Measurements from ENCODE around the gene RBM17.
"Not testable (repeated sequence)": the region's sequence is repeated elsewhere in the genome, so short reads cannot be mapped to it uniquely, and the experiment has no call there.

DNA sequence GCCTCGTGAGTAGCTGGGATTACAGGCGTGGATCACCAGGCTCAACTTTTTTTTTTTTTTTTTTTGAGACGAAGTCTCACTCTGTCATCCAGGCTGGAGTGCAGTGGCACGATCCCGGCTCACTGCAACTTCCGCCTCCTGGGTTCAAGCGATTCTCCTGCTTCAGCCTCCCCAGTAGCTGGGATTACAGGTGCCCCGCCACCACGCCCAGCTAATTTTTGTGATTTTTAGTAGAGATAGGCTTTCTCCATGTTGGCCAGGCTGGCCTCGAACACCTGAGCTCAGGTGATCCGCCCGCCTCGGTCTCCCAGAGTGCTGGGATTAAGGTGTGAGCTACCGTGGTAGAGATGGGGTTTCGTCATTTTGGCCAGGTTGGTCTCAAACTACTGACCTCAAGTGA, 77.1 kb downstream of the RBM17 start:
- TF ChIP-seq, protein P1, sequence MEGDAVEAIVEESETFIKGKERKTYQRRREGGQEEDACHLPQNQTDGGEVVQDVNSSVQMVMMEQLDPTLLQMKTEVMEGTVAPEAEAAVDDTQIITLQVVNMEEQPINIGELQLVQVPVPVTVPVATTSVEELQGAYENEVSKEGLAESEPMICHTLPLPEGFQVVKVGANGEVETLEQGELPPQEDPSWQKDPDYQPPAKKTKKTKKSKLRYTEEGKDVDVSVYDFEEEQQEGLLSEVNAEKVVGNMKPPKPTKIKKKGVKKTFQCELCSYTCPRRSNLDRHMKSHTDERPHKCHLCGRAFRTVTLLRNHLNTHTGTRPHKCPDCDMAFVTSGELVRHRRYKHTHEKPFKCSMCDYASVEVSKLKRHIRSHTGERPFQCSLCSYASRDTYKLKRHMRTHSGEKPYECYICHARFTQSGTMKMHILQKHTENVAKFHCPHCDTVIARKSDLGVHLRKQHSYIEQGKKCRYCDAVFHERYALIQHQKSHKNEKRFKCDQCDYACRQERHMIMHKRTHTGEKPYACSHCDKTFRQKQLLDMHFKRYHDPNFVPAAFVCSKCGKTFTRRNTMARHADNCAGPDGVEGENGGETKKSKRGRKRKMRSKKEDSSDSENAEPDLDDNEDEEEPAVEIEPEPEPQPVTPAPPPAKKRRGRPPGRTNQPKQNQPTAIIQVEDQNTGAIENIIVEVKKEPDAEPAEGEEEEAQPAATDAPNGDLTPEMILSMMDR (IDR thresholded peaks at IDR 0.05) = not testable (repeated sequence)
- not testable (repeated sequence) for TF ChIP-seq POLR2A (IDR thresholded peaks at IDR 0.05)
